ELF-1 (cell line): ENCODE measurements around the gene TBX15.
A peak's percentile ranks its signal among the peaks of the same experiment; 100 is the strongest.

Source experiments
- DNase-seq: peaks from one replicate; pipeline ENCODE4 v3.0.0-alpha.2; 2016; ENCODE audit warnings: low read depth, low spot score

Gene TBX15

GRCh38 chr1:118985640-118986554, 2.2 kb downstream of the TBX15 start:
- no peak for DNase-seq

GRCh38 chr1:118984722-118985639, 3.2 kb downstream of the TBX15 start:
- DNase-seq, result peak; percentile 51

- peak; percentile 83 for DNase-seq
Observed at GRCh38 chr1:118984086-118984721, 3.9 kb downstream of the TBX15 start.

GRCh38 chr1:118983558-118984041, 4.5 kb downstream of the TBX15 start:
- no peak for DNase-seq

- DNase-seq, result no peak
Observed at GRCh38 chr1:118982821-118983557, 5.2 kb downstream of the TBX15 start.

- DNase-seq, result no peak
Observed at GRCh38 chr1:118982266-118982665, 5.9 kb downstream of the TBX15 start.

- no peak for DNase-seq
Observed at GRCh38 chr1:118981436-118981835, 6.7 kb downstream of the TBX15 start.

- peak; percentile 42 for DNase-seq
Observed at GRCh38 chr1:118979754-118980575, 8.2 kb downstream of the TBX15 start.

GRCh38 chr1:118978914-118979701, 9.0 kb downstream of the TBX15 start:
- peak; percentile 37 for DNase-seq

GRCh38 chr1:118977600-118977999, 10.5 kb downstream of the TBX15 start:
- DNase-seq, result no peak

GRCh38 chr1:118974661-118975060, 13.5 kb downstream of the TBX15 start:
- DNase-seq, result no peak

GRCh38 chr1:118973531-118974137, 14.5 kb downstream of the TBX15 start:
- DNase-seq, result no peak

GRCh38 chr1:118973032-118973431, 15.1 kb downstream of the TBX15 start:
- no peak for DNase-seq

- no peak for DNase-seq
Observed at GRCh38 chr1:118970451-118970850, 17.7 kb downstream of the TBX15 start.

- no peak for DNase-seq
Observed at GRCh38 chr1:118963456-118964430, 24.4 kb downstream of the TBX15 start.

- DNase-seq, result no peak
Observed at GRCh38 chr1:118963138-118963455, 25.0 kb downstream of the TBX15 start.

- DNase-seq, result no peak
Observed at GRCh38 chr1:118961156-118961555, 27.0 kb downstream of the TBX15 start.
